ENCODE measurements around the gene HPN. TPM values are rescaled to one million over a fixed set of nuclear protein-coding genes. Genes with fewer than 3 reads are reported as not detected.
"Not testable (repeated sequence)": the region's sequence is repeated elsewhere in the genome, so short reads cannot be mapped to it uniquely, and the experiment has no call there.

The HPN gene
- total RNA-seq, 1 donor from 2014 or later: 4.9 TPM

DNA sequence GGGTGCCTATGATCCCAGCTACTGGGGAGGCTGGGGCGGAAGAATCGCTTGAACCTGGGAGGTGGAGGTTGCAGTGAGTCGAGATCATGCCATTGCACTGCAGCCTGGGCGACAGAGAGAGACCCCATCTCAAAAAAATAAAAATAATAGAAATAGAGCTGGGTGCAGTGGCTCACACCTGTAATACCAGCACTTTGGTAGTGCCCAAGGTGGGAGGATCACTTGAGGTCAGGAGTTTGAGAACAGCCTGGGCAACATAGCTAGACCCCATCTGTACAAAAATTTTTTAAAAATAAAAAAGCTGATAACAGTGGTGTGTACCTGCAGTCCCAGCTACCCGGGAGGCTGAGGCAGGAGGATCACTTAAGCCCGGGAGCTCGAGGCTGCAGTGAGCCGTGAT, 34.1 kb upstream of the HPN start:
- intact Hi-C loops (cut with DNase I); DNase-seq (ENCODE audit: low spot score): not testable (repeated sequence)

DNA sequence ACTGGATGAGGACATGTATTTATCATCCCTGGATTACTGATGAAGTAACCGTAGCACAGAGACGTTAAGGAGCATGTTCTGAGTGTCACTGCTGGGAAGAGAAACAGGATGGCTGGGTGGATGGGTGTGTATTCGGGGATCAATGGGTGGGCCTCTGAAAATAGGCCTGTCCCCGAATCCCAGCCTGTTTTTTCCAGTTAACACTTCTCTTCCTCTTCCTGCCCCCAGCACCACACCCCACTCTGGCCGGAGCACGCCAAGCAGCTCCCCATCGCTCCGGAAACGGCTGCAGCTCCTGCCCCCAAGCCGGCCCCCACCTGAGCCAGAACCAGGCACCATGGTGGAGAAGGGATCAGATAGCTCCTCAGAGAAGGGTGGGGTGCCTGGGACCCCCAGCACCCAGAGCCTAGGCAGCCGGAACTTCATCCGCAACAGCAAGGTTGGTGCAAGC, 32.6 kb upstream of the HPN start:
- intact Hi-C loops (cut with DNase I): no loop called here
- DNase-seq (ENCODE audit: low spot score): no peak

DNA sequence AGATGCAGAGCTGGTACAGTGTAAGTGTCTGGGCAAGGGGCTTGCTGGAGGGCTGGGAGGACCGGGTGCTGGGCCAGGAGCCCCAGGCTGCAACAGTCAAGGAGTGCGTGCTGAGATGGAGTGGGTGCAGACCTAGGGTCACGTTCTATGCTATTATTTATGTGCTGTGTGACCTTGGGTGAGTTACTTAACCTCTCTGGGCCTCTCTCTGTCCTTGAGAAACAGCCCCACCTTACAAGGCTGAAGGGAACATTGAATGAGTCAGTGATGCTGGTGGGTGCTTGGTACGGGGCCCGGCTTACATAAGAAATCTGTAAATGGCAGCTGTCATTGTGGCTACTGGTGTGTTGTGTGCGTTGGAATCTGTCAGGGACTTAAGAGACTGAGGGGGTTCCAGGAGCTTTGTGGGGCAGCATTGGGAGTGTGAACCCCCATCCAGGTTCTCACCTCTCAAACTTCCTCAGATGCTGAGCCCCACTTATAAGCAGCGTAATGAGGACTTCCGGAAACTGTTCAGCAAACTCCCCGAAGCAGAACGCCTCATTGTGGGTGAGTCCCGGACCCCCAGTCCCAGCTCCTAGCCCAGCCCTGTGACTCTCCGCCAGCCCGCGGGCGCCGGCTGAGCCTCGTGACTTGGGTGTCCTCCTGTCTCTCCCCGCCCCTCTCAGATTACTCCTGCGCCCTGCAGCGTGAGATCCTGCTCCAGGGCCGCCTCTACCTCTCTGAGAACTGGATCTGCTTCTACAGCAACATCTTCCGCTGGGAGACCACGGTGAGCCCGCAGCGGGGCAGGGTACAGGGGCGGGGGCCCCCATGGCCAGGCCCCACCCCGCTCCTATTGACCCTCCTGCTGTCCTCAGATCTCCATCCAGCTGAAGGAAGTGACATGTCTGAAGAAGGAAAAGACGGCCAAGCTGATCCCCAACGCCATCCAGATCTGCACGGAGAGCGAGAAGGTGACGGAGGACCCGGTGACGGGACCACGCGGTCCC, 31.8 kb upstream of the HPN start:
- no peak for DNase-seq (ENCODE audit: low spot score)
- intact Hi-C loops (cut with DNase I): no loop called here

DNA sequence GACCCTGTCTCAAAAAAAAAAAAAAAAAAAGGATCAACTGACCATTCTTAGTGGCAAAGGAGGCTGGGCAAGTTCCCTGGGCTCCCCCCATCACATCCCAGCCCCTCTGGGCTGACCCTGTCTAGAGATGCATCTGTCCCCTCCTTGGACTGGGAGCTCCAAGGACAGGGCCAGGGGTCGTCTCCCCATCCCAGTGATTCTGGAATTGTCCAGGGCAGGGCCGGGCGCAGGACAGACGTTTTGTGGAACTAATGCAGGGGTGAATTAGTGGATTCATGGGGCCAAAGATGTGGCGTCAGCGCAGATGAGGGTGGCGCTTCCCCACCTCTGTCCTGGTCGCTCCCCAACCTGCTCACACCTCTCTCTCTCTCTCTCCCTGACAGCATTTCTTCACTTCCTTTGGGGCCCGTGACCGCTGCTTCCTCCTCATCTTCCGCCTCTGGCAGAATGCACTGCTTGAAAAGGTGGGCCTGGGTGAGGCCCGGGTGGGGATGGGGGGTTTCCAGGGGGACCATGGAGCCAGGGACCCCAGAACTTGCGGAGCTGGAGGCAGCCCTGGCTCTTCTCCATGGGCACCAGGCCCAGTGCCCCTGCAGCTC, 30.3 kb upstream of the HPN start:
- DNase-seq (ENCODE audit: low spot score): peak; percentile 88
- intact Hi-C loops (cut with DNase I): no loop called here

DNA sequence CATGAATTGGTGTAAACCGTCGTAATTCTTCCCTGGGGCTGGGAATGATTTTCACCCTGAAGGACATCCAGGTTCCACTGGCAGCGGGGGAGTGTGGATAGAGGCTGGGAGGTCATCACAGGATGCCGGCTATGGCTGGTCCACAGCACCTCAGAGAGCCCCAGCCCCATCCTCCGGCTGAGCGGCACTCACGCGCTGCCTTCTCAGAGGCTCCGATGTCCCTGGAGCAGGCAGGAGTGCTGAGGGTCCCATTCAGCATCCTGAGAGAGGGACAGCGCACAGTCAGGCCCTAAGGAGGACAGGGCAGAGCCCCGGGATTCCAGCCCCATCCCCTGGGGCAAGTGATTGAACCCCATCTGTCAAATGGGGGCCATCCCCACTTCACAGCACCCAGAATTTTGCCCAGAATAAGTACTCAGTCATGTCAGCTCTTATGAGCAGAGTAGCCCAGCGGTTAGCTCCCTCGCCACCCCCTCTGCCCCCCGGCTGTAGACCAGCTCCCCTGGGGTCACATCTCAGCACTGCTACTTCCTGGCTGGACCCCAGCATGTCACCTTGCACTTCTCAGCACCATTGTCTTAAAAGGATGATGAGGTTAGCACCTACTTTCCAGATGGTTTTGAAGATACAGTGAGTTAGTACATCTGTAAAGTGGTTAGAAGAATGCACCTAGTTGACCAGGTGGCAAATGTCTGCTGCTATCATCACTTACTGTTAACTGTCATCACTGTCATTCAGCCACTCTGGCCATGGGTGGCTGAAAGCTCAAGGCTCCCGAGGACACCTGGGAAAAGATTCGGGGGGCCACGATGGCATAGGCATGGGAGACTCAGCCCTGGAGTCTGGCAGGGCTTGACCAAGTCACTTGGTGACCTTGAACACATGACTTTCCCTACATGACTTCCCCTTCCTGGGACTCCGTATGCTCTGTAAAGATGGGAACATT, 29.5 kb upstream of the HPN start:
- no peak for DNase-seq (ENCODE audit: low spot score)
- intact Hi-C loops (cut with DNase I): no loop called here

DNA sequence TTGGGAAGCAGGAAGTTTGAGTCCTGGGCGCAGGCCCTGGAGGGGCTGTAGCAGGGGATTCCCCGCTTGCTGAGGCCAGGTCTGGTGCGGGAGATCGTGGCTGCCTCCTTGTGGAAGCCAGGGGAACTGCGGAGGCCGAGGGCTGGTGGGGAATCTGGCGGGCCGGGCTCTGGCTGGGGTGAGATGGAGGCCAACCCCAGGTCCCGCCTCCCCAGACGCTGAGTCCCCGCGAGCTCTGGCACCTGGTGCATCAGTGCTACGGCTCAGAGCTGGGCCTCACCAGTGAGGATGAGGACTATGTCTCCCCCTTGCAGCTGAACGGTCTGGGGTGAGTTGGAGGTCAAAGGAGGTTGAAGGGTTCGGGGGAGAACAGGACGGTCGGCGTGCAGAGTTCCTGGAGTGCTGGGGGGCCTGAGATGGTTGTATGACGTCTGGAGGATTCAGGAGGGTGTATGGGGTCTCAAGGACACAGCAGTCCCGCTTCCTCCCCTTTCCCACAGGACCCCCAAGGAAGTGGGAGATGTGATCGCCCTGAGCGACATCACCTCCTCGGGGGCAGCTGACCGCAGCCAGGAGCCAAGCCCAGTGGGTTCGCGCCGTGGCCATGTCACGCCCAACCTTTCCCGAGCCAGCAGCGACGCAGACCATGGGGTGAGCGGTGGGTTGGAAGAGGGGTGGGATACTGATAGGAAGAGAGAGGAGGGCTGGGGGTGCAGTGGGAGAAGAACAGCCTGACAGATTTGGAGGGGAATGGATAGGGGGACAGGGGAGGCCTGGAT, 28.3 kb upstream of the HPN start:
- intact Hi-C loops (cut with DNase I): loop anchor here (1.0 kb wide), 1 partner anchor 40 kb away; no protein-coding TSS in a partner anchor

DNA sequence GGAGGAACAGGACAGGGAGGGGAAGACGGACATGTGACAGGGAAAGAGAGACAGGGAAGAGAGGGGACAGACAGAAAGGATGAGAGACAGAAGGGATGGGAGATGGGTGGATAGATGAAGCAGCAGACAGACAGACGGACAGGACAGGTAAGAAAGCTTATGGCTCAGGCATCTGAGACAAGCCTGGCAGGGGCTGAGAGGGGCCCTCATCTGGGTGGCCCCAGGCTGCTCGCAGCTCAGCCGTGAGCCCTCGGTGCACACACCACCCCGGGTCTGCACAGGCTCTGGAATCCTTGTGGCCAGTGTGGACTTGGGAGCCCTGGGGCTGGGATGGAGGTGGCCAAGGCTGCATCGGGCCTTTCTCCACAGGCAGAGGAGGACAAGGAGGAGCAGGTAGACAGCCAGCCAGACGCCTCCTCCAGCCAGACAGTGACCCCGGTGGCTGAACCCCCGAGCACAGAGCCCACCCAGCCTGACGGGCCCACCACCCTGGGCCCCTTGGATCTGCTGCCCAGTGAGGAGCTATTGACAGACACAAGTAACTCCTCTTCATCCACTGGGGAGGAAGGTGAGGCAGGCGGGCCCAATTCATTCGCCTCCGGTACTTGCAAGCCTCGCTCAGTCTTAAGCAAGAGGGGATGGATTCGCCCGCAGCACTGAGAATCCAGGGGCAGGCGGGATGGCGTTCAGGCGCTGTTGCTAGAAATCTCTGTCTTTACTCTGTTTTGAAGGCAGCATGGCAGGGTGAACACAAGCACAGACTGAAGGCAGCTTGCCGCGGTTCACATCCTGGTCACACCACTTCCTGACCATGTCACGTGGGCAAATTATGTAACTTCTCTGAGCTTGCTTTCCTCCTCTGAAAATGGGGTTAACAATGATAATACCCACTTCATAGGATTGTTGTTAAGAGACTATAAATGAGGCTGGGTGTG, 27.4 kb upstream of the HPN start:
- intact Hi-C loops (cut with DNase I): loop anchor here (1.0 kb wide), 1 partner anchor 41 kb away; no protein-coding TSS in a partner anchor
- no peak for DNase-seq (ENCODE audit: low spot score)

More for the DNA sequence above, 28.3 kb upstream of the HPN start:
- DNase-seq (ENCODE audit: low spot score): peak; percentile 90

DNA sequence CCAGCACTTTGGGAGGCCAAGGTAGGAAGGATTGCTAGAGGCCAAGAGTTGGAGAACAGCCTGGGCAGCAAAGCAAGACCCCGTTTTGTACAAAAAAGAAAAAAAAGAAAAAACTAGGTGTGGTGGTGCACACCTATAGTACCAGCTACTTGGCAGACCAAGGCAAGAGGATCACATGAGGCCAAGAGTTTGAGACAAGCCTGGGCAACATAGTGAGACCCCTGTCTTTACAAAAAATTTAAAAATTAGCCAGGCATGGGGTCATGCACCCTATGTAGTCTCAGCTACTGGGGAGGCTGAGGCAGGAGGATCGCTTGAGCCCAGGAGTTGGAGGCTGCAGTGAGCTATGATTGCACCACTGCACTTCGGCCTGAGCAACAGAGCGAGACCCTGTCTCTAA, 26.7 kb upstream of the HPN start:
- intact Hi-C loops (cut with DNase I); DNase-seq (ENCODE audit: low spot score): not testable (repeated sequence)

DNA sequence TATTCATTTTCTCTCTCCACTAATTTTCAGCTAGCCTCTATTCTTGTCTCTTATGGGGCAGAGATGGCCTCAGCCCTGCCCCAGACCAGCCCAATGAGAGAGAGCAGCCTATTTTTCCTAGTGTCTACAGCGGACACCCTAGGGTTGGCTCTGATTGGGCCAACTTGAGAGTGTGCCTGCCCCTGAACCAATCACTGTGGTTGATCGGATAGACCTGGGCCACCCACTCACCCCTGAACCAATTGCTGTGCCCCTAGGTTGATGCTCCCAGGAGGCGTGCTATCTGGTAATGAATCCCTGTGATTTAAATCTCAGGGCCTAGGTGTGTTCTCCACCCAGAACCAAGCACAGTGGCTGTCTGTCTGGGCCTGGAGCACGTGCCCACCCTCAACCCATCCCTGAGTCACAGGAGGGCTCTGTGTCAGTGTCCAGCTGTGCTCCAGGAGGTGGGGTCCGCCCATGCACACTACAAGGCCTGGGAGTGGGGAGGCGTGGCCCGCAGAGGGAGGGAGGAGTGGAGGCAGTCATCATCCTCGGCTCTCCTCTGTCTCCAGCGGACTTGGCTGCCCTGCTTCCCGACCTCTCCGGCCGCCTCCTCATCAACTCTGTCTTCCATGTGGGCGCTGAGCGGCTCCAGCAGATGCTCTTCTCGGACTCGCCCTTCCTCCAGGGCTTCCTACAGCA, 26.1 kb upstream of the HPN start:
- DNase-seq (ENCODE audit: low spot score): no peak
- intact Hi-C loops (cut with DNase I): no loop called here

DNA sequence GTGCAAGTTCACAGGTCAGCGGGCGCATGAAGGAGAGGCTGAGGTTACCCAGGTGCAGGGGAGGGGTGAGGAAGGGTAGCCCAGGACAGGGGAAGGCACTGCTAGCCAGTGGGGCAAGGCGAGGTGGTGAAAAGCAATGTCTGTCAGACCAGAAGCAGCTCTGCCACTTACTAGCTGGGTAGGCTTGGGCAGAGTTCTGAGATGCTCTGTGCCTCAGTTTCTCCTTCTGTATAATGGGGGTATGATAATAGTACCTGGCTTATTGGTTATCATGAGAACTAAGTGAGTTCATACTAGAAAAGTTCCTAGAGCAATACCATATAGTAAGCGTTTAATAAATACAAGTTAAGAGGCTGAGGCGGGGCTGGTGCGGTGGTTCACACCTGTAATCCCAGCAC, 25.6 kb upstream of the HPN start:
- DNase-seq (ENCODE audit: low spot score): no peak
- intact Hi-C loops (cut with DNase I): no loop called here

DNA sequence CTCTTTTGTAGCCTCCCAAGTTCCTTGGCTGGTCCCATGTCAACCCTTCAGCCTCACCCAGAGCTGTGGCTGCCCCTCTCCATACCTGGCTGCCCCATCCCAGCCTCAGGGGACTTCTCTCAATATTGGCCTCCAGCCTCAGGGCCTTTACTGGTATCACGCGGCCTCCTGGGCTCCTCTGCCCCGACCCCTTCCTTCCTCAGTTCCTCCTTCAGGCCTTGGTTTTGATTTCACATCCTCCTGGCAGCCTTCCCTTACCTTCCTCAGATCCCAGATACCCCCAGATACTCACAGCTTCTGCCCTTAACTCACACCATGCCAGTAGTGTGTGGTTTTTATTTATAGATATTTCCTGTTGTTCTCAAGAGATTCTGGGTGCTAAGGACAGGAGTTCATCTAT, 24.0 kb upstream of the HPN start:
- no peak for DNase-seq (ENCODE audit: low spot score)
- intact Hi-C loops (cut with DNase I): no loop called here

DNA sequence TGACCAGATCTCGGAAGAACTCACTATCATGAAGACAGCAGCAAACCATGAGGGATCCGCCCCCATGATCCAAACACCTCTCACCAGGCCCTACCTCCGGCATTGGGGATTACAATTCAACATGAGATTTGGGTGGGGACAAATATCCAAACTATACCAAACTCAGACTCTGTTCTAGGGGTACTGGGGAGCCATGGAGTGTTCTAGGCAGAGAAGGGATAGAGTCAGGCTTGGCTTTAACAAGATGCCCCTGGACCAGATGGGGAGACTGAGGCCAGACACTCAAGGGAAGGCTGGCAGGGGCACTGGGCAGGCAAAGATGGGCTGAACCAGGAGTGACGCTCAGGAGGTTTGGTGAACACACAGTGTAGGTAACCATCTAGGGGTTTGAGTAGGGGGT, 23.1 kb upstream of the HPN start:
- intact Hi-C loops (cut with DNase I): no loop called here
- no peak for DNase-seq (ENCODE audit: low spot score)

DNA sequence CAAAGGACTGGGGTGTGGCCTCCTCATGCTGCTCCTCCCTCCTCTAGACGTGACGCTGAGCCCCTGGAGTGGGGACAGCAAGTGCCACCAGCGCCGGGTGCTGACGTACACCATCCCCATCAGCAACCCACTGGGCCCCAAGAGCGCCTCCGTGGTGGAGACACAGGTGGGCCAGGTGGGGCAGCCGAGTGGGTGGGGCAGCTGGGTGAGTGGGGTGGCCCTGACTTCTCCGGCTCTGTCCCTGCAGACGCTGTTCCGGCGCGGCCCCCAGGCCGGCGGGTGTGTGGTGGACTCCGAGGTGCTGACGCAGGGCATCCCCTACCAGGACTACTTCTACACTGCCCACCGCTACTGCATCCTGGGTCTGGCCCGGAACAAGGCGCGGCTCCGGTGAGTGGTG, 22.4 kb upstream of the HPN start:
- intact Hi-C loops (cut with DNase I): no loop called here
- no peak for DNase-seq (ENCODE audit: low spot score)

DNA sequence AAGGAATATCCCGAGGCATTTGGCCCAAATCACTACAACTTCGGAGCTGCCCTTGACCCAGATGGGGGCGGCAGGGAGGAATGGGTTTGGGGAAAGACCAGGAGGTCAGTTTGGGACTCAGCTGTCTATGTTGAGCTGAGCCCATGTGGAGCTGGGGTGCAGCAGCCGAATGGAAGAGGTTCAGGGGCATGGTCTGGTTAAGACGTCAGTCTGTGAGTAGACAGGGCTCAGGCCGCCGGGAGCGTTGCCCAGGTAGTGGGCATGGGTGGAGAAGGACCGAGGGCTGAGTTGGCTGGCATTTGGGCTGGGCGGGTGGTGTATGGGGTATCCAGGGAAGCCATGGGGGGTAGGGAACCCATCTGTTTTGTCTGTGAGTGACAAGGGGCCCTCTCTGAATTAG, 20.5 kb upstream of the HPN start:
- intact Hi-C loops (cut with DNase I): no loop called here
- no peak for DNase-seq (ENCODE audit: low spot score)

DNA sequence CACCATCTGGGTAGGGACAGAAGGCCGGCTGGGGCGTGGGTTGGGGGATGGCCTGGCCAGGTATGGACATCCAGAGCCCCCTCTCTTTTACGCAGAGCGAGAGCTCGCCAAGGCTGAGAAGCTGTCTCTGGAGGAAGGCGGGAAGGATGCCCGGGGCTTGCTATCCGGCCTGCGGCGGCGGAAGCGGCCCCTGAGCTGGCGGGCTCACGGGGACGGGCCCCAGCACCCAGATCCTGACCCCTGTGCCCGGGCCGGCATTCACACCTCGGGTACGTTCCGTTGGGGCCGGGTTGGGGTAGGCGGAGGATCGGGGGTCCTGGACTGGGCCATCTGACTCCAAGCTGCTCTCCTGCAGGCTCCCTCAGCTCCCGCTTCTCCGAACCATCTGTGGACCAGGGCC, 19.9 kb upstream of the HPN start:
- no peak for DNase-seq (ENCODE audit: low spot score)
- intact Hi-C loops (cut with DNase I): no loop called here

DNA sequence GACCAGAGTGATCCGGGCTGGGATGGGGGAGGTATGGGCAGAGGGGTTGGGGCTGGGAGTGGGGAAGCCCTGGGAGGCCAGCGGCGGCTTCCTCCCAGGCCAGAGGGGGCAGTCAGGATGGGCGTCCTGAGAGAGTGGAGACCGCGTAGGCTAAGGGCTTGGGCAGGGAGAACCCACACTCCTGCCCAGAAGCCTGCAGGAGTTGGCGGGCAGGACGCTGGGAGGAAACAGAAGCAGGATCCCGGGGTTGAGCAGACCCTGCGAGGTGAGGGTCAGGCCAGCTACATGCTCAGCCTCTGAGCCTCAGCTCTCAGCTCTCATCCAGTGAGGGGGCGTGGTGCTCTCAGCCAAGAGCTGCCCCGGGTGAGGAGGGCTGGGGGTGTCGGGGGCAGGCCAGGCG, 19.1 kb upstream of the HPN start:
- no peak for DNase-seq (ENCODE audit: low spot score)
- intact Hi-C loops (cut with DNase I): no loop called here

DNA sequence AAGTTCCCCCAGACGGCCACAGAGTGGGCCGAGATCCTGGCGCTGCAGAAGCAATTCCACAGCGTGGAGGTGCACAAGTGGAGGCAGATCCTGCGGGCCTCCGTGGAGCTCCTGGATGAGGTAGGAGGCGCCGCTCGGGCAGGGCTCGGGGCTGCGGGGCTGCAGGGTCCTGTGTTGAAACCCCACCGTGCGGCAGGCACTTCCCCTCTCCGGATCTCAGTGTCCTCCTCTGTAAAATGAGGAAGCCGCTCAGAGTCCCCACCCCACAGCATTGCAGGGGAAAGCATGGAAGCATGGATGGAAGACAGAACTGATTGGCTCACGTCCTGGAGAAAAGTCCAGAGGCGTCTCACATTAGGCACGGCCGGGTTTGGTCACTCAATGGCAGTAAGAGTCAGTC, 18.1 kb upstream of the HPN start:
- DNase-seq (ENCODE audit: low spot score): no peak
- intact Hi-C loops (cut with DNase I): no loop called here

Measured in cardiac septum (tissue), 1 donor.